Transverse colon (tissue), 4 donors: ENCODE measurements around the gene C1QTNF1. TPM values are rescaled to one million over a fixed set of nuclear protein-coding genes. Genes with fewer than 3 reads are reported as not detected.

Experiments used
- DNase-seq: peaks from one replicate; pipeline ENCODE4 v3.0.0-alpha.2; 2019
- H3K27ac ChIP-seq, 4 donors: fragments of 200-600 bp; sonication (generic); 2 replicates each; pipeline ENCODE4 v1.5.1; 2016 to 2018; ENCODE audit warnings: inconsistent platforms in 4 of 4
- H3K27me3 ChIP-seq: fragments of 200-600 bp; sonication (generic); 2 replicates; pipeline ENCODE4 v1.5.1; 2017; ENCODE audit warnings: inconsistent platforms
- H3K36me3 ChIP-seq, 4 donors: fragments of 200-600 bp; sonication (generic); 2 replicates each; pipeline ENCODE4 v1.5.1; 2017 to 2019; ENCODE audit warnings: inconsistent platforms in 4 of 4
- H3K4me1 ChIP-seq, 4 donors: fragments of 200-600 bp; sonication (generic); 2 replicates each; pipeline ENCODE4 v1.5.1; 2017 to 2020; ENCODE audit warnings: inconsistent platforms in 4 of 4
- H3K4me3 ChIP-seq, 4 donors: fragments of 200-600 bp; sonication (generic); 1 replicate in 1 of 4; 2 replicates in 3 of 4; pipeline versions ENCODE4 v1.5.1 to v1.6.1; 2017 to 2019; ENCODE audit warnings: inconsistent platforms in 4 of 4
- H3K9me3 ChIP-seq, 2 donors: fragments of 200-600 bp; sonication (generic); 2 replicates each; pipeline ENCODE4 v1.5.1; 2017 to 2019; ENCODE audit warnings: inconsistent platforms in 2 of 2
- EP300 ChIP-seq: sonication (generic); formaldehyde crosslinking; IDR thresholded peaks from one replicate; pipeline ENCODE4 v1.6.1; 2017; ENCODE audit warnings: antibody characterized with exemption, low read depth
- POLR2A ChIP-seq: fragments of 450-650 bp; IDR thresholded peaks from one replicate; pipeline ENCODE4 v1.6.1; 2016; ENCODE audit warnings: antibody characterized with exemption, mild to moderate bottlenecking, moderate library complexity
- POLR2AphosphoS5 ChIP-seq, 3 donors: sonication (generic); formaldehyde crosslinking; IDR thresholded peaks; one replicate each; pipeline ENCODE4 v1.6.1; 2016; ENCODE audit warnings: antibody characterized with exemption in 3 of 3
- WGBS, 2 donors: methylation state at CpG; one replicate each; pipeline ENCODE4 v1.1.5; 2018; ENCODE audit warnings: low coverage in 1 of 2; 5-methylcytosine and 5-hydroxymethylcytosine counted together
- in situ Hi-C, 4 donors: fragments of 200-750 bp; cut with MboI; loops; one replicate each; pipeline versions ENCODE4 v1.15.0 to v1.15.1; 2017; ENCODE audit warnings: low sequenced_read_pairs in 3 of 4, low pct_ligation_motif_present in 1 of 4, low pct_unique_long_range_greater_than_20kb in 1 of 4
- intact Hi-C: fragments of 100-400 bp; cut with DNase I; formaldehyde crosslinking; loops from one replicate; pipeline ENCODE4 v1.15.1; 2023; ENCODE audit warnings: low total_unique reads
- total RNA-seq, 4 donors: library from RNA; depleted of rRNA; stranded (reverse); fragments of >200 nt; gene quantifications; one replicate each; pipeline ENCODE4 v1.1.0, GENCODE V29; 2016
- TF ChIP-seq, protein P1 (sequence below), 5 experiments: fragments of 200-600 bp in 3 of 5; fragments of 450-650 bp in 2 of 5; sonication (generic) in 3 of 5; IDR thresholded peaks; 1 replicate in 2 of 5; 2 replicates in 3 of 5; pipeline ENCODE4 v1.5.1; 2016 to 2017; ENCODE audit warnings: antibody characterized with exemption in 5 of 5, inconsistent platforms in 3 of 5, mild to moderate bottlenecking in 2 of 5, moderate library complexity in 1 of 5

The C1QTNF1 gene
- total RNA-seq, 4 donors from 2014 or later = 5.4 to 35.5 (median 12.0) TPM

DNA sequence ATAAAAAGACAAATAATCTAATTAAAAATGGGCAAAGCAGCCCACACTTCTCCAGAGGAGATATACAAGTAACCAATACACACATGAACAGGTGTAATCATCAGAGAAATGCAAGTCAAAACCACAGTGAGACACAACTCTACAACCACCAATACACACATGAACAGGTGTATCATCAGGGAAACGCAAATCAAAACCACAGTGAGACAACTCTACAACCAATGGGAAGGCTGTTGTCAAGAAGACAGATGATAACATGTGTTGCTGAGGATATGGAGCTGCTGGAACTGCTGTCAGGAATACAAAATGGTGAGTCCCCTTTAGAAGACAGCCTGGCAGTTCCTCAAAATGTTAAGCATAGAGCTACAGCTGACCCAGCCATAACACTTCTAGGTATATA is 28.2 kb downstream of the C1QTNF1 start:
- Histone ChIP-seq H3K4me1 (peaks cover 0 to 3% (median 0%) of the 10 kb centered on the region in 4 donors), H3K4me3 (no peak overlapping the region), H3K27ac (no peak overlapping the region), H3K27me3 (no peaks in the 10 kb centered on the region), H3K36me3 (no peaks in the 10 kb centered on the region), H3K9me3 (peaks cover 4 to 9% of the 10 kb centered on the region in 2 donors)
- in situ Hi-C loops (loop anchor here in 3 of 4 donors (10.0 to 25.0 kb wide), 2 partner anchors 335 to 343 kb away; no protein-coding TSS in a partner anchor), intact Hi-C loops (loop anchor here (10.0 kb wide), 1 partner anchor 997 kb away; no protein-coding TSS in a partner anchor)
- DNase-seq = no peak
- TF ChIP-seq POLR2A (no peak), POLR2AphosphoS5 (IDR thresholded peaks at IDR 0.05) (no peak), EP300 (no peak)
- TF ChIP-seq, protein P1, sequence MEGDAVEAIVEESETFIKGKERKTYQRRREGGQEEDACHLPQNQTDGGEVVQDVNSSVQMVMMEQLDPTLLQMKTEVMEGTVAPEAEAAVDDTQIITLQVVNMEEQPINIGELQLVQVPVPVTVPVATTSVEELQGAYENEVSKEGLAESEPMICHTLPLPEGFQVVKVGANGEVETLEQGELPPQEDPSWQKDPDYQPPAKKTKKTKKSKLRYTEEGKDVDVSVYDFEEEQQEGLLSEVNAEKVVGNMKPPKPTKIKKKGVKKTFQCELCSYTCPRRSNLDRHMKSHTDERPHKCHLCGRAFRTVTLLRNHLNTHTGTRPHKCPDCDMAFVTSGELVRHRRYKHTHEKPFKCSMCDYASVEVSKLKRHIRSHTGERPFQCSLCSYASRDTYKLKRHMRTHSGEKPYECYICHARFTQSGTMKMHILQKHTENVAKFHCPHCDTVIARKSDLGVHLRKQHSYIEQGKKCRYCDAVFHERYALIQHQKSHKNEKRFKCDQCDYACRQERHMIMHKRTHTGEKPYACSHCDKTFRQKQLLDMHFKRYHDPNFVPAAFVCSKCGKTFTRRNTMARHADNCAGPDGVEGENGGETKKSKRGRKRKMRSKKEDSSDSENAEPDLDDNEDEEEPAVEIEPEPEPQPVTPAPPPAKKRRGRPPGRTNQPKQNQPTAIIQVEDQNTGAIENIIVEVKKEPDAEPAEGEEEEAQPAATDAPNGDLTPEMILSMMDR (IDR thresholded peaks at IDR 0.05) = no peak
- 50 to 74% methylated on average over 1 of the region's 1 CpG for WGBS, 2 donors

DNA sequence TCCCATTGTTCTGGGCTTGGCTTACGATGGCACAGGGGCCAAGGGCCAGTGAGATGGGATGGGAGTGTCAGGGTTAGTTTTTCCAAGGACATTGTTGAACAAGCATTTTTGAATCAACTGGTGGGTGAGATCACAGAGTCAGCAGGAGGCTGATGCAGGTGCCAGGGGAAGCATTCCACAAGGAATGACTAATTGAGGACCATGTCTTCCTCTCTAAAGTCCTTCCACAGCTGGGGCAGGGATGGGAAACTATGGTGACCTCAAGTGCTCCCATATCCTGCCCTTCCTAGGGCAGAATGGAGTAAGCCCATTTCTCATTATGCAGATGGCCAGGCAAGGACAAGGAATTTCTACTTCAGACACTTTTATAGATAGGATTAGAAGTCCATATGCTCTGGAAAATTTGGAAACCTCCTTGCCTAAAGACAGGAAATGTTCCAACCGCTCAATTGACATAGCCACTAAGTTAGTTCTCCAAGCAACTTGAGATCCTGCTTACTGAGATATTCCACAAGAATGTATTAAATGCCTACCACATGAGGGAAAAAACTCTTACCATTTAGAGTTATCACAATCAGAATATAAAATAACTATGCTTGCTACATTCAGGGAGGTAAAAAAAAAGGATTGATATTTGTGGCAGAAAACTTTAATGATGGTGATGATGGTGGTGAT is 29.4 kb downstream of the C1QTNF1 start:
- TF ChIP-seq EP300 (no peak), POLR2AphosphoS5 (IDR thresholded peaks at IDR 0.05) (no peak), POLR2A (no peak)
- TF ChIP-seq, protein P1 (IDR thresholded peaks at IDR 0.05) = no peak
- in situ Hi-C loops = loop anchor here in 3 of 4 donors (10.0 to 25.0 kb wide), 2 partner anchors 334 to 341 kb away; no protein-coding TSS in a partner anchor

DNA sequence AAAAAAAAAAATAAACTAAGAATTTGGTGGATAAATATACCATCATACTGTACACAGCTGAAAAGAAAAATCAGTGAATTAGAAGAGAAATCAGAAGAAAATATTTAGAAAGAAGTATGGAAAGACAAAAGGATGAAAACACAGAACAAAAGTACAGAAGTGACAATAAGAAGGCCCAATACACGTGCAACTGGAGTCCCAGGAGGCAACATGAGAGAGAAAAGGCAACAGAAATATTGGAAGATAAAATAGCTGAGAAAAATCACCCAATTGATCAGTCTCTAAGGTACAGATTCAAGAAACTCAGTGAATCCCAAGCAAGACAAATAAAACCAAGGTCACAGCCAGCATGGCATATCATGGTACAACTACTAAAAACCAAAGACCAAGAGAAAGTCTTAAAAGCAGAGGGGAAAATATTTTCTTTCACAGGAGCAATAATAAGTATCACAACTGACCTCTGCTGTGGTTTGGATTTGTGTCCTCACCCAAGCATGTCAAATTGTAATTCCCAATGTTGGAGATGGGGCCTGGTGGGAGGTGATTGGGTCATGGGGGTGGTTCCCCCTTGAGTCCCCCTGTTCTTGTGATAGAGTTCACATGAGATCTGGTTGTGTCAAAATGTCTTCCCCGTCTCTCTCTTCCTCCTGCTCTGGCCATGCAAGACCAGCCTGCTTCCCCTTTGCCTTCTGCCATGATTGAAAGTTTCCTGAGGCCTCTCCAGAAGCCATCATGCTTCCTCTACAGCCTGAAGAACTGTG is 30.4 kb downstream of the C1QTNF1 start:
- no peaks in the 10 kb centered on the region for H3K27me3 ChIP-seq
- peaks cover 4 to 9% of the 10 kb centered on the region in 2 donors for H3K9me3 ChIP-seq
- intact Hi-C loops (loop anchor here (10.0 kb wide), 1 partner anchor 1000 kb away; no protein-coding TSS in a partner anchor), in situ Hi-C loops (loop anchor here in 3 of 4 donors (10.0 to 25.0 kb wide), 2 partner anchors 333 to 340 kb away; no protein-coding TSS in a partner anchor)
- H3K4me3 ChIP-seq = no peak overlapping the region
- no peak overlapping the region for H3K27ac ChIP-seq
- H3K4me1 ChIP-seq = no peaks in the 10 kb centered on the region
- H3K36me3 ChIP-seq = no peaks in the 10 kb centered on the region
- 77 to 79% methylated on average over 2 of the region's 2 CpGs for WGBS, 2 donors
- TF ChIP-seq EP300 (no peak), POLR2AphosphoS5 (IDR thresholded peaks at IDR 0.05) (no peak), POLR2A (no peak)
- TF ChIP-seq, protein P1 (IDR thresholded peaks at IDR 0.05) = no peak
- DNase-seq = no peak

More for the DNA sequence above, 29.4 kb downstream of the C1QTNF1 start:
- Histone ChIP-seq H3K4me1 (no peaks in the 10 kb centered on the region), H3K27me3 (no peaks in the 10 kb centered on the region), H3K36me3 (no peaks in the 10 kb centered on the region), H3K9me3 (peaks cover 4 to 9% of the 10 kb centered on the region in 2 donors), H3K4me3 (no peak overlapping the region), H3K27ac (no peak overlapping the region)
- 77 to 83% methylated on average over 1 to 2 of the region's 2 CpGs for WGBS, 2 donors
- intact Hi-C loops = loop anchor here (10.0 kb wide), 1 partner anchor 999 kb away; no protein-coding TSS in a partner anchor
- DNase-seq = no peak

DNA sequence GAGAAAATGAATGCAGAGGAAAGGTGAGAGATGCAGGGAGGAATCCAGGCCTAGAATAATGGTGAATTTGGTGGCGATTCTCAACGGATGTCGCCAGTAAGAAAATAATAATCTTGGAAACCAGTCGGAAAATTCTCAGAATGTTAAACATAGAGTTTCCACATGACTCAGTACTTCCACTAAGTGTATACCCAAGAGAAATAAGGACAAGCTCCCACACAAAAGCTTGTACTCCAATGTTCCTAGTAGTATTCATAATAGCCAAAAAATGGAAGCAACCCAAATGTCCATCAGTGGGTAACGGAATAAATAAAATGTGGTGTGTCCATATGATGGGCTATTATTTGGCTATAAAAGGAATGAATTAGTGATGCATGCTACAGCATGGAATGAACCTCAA is 31.2 kb downstream of the C1QTNF1 start:
- no peaks in the 10 kb centered on the region for H3K36me3 ChIP-seq
- no peak overlapping the region for H3K27ac ChIP-seq
- H3K9me3 ChIP-seq = peaks cover 4 to 9% of the 10 kb centered on the region in 2 donors
- DNase-seq = no peak
- in situ Hi-C loops (loop anchor here in 3 of 4 donors (10.0 to 25.0 kb wide), 2 partner anchors 332 to 340 kb away; no protein-coding TSS in a partner anchor), intact Hi-C loops (loop anchor here (10.0 kb wide), 1 partner anchor 1000 kb away; no protein-coding TSS in a partner anchor)
- no peaks in the 10 kb centered on the region for H3K4me1 ChIP-seq
- TF ChIP-seq, protein P1 (IDR thresholded peaks at IDR 0.05) = no peak
- TF ChIP-seq POLR2A (no peak), EP300 (no peak), POLR2AphosphoS5 (IDR thresholded peaks at IDR 0.05) (no peak)
- H3K27me3 ChIP-seq = no peaks in the 10 kb centered on the region
- no peak overlapping the region for H3K4me3 ChIP-seq
- WGBS, 2 donors = 89 to 96% methylated on average over 4 to 5 of the region's 5 CpGs
